GM21390 (cell line): ENCODE data around the gene DOCK4.

ENCODE experiments used
- ATAC-seq: cut with Tn5 transposase; IDR thresholded peaks from one replicate; pipeline ENCODE4 v1.9.1; 2021; ENCODE audit not compliant: unreplicated experiment

Gene DOCK4

DNA sequence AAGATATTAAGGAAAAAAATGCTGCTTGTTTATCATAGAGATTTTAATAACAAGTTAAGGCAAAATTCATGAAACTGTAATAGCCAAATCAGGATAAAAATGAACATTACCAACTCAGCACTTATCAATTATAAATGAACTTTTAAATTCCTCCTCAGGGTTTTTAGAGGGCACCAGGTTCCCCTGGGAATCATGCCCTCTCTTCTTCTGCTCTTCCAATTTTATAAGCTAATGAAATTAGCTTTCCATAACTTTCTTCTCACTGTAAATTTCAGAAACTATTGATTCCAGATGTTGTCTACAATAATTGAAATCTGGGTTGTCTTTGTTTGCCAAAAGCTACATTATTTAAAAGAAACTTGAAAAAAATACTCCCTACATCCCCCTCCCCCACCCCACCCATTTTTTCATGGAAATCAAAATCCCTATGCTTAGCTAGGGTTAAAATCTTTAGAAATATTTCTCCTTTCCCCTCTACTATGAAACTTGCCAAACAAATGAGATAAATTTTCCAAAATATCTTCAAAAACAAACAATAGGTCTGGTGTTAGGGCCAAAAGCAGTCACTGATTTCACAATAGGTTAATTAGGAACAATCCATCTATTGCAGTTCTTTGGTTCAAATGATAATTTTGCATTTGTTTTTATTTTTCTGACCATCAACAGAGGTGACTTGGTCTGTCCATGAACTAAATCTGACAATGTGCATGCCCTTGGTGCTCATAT, 187.7 kb downstream of the DOCK4 start:
- no peak for ATAC-seq

DNA sequence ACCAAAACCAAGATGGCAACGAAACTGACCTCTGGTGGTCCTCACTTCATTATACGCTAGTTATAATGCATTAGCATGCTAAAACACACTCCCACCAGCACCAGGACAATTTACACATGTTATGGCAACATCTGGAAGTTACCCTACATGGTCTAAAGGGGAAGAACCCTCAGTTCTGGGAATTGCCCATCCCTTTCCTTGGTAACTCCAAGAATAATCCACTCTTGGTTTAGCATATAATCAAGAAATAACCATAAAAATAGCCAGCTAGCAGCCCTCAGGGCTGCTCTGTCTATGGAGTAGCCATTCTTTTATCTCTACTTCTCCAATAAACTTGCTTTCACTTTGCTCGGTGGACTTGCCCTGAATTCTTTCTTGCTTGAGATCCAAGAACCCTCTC, 191.1 kb downstream of the DOCK4 start:
- no peak for ATAC-seq

DNA sequence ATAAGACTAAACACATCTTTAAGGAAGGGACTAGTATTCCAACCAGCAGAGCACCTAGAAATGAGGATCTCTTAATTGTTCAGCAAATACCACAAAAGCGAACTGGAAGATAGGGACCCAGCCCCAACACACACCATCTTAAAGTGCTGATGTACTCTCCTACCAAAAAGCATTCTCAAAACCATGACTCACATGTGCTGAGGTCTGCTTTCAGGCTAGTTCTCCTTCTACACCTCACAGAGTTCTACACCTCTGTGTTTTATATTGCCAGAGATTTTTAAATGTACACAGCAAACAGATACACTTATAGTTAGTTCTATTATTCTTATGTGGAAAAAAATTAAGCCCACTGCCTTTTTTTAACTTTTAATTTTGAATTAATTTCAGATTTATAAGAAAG, 191.9 kb downstream of the DOCK4 start:
- no peak for ATAC-seq

DNA sequence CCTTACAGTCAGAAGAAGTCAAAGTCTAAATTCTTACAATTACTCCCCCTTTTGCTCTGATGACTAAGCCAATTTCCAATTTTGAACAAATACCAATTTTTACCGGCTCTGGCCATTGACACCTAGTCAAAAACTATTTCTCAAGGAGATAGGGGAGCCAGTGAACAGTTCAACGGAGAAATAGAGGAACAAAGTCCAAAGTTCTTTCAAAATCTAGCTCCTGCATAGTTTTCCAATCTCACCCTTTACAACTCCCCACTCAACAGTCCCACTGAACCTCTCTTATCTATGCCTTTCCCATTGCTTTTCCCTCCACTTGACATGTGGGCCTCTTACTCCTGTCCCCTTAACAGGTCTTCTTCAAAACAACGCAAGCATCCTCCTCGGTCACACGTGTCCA, 192.9 kb downstream of the DOCK4 start:
- ATAC-seq: no peak

DNA sequence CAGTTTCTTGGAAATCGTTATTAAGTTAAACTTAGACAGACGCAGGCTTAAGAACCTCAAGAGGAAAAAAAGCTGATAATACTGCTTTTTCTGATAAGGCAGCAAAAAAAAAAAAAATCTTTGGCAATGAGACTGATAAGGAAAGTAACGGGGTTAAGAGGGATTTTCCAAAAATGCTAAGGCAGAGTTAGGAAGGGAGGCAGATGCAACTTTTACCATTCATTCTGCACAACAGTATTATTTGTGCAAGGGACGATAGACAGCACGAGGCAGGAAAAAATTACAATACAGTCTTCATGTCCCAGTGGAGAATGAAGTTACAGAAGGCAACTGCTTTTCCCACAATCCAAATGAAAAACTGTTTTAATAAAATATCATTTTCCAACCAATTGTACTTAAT, 194.0 kb downstream of the DOCK4 start:
- ATAC-seq: no peak

DNA sequence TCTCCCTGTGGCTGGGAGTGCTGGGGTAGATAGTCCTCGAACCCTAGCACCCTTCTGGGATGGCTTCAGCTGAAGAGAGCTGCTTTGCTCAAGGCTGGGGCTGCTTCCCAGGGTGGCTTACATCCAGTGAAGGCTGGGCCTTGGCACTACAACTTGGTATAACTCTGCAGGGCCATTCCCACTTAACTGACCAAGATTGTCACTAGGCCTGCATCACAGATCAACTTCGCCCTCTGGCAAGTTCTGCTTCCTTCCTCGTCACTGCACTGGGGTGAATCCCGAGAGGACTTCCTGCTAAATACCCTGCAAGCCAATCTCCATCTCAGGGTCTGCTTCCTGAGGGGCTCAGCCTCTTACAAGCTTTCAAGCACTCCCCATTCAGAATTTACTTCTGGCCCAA, 195.2 kb downstream of the DOCK4 start:
- no peak for ATAC-seq

DNA sequence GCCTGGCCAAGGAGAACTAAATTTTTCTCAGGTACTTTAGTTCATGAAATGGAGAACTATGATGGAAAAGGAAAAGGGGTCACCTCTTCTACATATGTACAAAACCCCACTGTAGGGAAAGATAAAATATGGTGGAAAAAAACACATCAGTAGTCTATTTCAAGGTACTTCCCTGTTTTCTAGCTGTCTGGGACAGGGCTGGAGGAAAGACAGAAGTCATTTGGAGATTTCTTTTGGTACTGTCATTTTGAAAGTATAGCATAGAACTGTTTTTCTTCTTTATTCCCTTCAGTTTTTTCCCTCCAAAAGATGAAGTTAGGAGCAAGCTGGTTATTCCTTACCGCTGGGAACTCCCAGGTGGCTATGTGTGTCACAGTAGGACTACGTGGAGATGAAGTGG, 196.1 kb downstream of the DOCK4 start:
- no peak for ATAC-seq

DNA sequence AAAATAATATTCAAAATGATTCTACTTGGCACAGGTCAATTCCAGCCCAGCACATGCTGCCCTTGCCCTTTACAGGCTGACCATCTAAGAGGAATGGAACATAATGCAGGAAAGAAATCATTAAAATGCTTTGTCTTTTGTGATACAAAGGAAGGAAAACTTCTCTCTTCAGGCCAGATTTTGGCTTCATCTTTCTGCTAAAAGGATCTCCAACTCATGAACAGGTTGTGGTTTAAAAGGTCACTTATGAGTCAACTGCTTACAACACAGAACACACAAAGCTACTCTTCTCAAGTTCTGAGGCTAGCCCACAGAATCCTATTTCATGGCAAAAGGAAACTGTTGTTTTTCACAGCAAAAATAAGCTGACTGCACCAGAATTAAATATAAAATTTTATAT, 197.1 kb downstream of the DOCK4 start:
- ATAC-seq: no peak

DNA sequence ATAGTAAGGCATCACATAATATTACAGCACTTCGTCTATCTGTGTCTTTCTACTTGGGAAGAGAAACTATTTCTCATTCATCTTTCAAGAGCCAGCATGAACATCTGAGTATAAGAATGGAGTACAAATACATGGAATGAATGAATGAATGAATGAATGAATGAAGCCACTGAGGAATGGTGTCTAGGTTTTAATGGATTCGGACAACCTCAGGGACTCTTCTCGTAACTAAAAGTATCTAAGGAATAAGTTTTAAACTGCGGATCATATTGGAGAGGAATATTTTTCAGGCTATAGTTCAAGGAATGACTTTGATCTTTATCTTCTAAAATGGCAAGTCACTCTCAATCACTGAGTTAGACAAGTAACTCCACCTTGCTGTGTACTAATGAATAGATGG, 199.0 kb downstream of the DOCK4 start:
- ATAC-seq: no peak

DNA sequence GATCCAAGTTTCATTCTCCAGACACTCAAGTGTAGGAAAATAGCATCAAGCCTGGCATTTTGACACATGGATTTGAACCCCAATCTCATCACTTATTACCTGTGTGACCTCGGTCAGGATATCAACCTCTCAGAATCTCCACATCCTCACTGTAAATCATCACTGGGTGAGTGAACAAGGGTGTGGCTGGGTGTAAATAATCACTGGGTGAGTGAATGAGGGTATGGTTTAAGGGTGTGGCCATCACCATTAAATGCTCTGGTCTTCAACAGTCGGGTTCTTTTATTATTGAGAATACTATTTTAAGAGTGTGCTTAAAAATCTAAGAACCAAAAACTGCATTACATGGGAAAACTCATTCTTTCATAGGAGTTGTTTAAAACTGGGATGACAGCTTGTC, 200.1 kb downstream of the DOCK4 start:
- ATAC-seq: no peak

DNA sequence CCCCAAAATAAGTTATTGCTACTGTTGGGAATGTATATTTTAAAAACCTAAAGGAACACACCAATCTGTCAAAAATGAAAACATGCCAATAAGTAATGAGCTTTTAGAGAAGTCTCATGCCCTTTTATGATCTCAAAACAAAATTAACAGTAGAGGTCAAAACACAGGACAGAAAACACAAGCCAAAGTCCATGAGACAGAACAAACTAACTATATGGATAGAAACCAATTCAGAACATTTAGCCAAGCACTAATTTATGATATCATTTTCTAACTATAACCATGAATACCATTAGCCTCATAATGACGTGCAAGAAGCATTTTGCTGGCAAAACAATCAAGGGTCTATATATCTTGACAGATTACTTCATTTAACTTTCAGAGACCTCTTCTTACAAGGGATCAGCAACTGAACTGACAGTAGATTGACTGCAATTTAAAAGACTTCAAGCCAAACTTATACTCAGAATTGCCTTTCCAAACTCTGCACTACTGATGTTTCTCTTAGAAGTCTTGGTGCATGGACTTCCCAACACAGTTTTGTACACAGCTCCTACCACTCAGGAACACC, 200.9 kb downstream of the DOCK4 start:
- ATAC-seq: no peak

DNA sequence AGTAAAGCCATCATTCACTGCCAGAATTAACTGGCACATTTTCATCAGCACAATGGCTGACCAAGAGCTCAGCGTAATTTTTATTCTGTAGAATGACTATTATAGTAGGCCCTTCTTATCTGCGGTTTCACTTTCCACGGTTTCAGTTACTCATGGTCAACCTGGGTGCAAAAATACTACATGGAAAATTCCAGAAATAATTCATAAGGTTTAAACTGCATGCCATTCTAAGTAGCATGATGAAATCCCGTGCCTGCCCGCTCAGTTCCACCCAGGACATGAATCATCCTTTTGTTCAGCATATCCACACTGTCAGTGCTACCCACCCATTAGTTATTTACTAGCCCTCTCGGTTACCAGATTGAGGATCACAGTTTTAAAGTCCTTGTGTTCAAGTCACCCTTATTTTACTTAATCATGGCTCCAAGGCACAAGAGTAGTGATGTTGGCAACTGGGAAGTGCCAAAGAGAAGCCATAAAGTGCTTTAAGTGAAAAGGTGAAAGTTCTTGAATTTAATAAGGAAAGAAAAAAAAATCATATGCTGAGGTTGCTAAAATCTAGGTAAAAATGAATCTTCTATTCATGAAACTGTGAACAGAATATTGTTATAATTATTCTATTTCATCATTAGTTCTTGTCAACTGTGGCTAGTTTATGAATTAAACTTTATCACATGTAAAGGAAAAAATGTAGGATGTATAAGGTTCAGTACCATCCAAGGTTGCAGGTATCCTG, 204.9 kb downstream of the DOCK4 start:
- ATAC-seq: no peak

DNA sequence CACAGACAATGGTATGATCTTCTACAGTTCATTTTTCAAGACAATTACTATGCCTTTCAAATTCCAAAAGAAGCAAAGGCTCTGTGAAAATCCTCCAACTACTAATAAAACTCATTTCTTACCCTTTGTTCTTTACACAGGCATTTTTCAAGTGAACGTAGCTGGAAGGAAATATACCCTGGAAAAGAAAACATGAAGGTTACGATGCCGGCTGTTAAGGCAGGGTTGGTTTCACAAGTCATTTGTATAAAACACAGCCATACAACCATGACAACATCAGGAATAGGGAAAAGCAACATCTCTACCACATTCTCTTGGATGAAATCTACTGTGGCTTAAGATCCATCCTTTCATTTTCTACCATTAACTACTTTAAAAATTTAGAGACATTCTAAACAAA, 207.9 kb downstream of the DOCK4 start:
- no peak for ATAC-seq

DNA sequence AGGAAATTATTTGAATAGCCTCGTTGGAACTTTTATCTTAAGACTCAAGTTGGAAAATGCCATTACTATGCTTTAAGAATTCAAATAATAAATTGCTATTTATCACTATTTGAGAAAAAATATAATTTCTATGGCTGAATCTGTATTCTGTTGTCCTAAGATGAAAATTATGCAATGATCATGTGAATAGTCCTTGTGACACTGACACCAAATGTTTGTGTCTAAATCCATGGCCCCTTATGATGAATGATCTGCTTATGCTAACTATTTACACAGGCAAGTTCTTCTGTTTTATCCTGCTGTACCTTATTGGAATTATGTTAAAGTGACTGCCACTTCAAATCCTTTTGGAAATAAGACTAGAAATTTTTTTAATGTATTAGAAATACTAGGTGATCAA, 208.7 kb downstream of the DOCK4 start:
- no peak for ATAC-seq

DNA sequence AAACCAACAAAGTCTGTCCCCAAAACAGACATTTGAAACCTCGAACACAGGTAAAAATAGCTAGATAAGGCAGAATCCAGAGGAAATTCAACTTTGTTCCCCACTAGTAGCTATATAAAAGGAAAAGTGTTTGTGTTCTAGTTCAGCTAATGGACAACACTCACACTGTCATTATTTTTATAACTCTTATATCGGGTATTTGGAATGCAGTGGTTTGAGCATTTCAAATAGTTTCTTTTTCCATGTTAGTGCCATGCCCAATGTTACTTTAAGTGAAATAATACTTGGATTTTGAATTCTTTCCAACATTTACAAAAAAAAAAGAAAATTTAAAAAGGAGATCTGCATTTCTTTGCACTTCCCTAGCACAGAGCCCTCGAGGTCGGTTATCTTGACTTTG, 213.6 kb downstream of the DOCK4 start:
- ATAC-seq: no peak

DNA sequence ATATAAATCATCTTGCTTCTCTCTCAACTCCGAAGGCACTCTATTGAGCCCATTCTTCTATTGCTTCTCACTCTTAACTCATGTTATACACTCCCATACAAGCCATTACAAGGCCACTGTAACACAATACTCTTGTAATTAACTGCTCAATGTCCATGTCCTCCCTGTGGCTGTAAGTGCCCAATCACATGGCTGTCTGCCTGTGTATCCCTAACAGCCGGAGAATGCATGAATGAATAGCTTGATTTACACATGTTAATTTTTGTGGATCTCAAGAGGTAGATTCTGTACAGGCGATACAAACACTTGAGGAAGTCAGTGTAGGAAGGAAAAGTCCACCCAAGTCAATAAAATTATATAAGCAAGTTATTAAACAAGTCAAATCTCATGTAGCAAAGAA, 215.6 kb downstream of the DOCK4 start:
- ATAC-seq: no peak

DNA sequence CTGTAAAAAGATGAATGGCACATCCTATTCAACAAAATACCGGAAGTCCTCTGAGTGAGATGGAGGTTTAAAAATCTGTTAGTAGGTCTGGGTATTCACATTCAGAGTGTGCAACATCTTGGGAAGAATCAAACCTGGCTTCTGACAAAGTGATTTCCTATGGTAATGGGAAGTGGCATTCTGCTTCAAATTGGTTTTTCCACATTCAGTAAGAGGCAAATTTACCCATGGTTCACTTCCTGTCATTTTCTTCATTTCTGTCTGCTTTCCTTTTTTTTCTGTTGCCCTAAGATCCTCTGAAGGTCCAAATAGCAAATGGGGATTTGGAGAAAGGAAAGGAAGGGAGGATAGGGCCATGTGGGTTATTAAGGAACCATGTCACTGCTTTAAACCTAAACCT, 218.3 kb downstream of the DOCK4 start:
- ATAC-seq: no peak

DNA sequence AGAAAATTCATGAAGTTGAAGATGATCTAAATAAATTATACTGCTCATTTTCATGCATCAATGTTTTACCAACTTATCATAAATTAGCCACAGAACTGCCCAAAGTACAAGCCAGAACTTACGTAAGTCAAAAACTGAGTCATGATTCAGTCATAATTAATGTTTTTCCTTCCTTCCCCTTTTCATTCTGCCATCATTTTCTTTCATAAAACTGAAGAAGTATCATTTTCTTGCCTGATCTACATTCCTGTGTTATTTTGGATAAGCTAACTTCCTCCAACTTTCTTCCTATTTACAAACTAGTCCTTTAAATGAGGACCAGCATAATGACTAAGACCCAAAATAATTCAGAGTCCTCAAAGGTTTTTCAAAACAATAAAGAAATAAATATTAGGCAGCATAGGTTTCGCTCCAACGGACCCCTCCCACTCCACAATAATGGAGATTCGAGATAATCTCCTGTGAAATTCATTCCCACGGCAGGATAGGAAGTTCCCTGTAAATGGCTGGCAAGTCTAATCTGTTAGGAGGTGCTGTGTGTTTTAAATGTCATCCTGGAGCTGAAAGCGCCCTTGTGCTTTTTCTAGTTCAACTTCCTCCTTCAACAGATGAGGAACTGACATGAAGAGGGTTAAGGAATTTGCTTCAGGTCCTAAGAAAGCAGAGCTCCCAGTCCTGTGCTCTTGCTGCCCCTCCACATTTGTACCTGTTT, 218.9 kb downstream of the DOCK4 start:
- no peak for ATAC-seq

DNA sequence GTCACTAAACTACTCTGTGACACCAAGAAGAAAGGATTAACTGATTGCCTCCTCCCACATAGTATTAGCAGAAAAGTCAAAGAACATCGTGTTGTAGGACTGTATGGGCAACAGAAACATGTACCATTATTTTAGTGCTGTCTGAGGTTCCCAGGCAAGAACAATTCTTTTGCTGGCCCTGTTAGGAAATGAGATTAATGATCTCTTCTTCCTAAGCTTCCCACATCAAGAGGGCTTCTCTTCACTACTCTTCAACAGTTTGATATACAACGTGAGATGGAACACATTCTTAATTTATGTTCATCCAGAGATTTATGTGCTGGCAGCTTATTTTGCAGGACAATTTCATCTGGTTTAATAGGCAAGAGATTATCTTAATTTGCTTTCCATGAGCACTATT, 219.6 kb downstream of the DOCK4 start:
- ATAC-seq: no peak

DNA sequence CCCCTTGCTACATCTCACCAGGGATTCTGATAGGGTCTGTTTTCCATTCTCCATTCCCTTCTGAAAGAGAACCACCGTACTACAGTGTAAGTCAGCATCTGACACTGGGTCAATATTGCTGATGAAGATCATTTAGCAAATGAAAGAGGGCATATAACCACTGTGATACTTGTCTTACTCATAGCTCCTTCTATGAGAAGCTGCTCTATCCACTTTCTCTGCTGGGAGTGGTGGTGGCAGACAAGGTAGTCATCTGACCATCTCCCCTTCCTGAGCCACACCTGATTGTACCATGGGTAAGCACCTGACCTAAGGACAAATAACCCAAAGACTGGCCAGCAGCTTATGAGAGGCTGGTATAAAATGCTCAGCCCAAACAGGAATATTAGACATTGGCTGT, 220.4 kb downstream of the DOCK4 start:
- ATAC-seq: no peak

DNA sequence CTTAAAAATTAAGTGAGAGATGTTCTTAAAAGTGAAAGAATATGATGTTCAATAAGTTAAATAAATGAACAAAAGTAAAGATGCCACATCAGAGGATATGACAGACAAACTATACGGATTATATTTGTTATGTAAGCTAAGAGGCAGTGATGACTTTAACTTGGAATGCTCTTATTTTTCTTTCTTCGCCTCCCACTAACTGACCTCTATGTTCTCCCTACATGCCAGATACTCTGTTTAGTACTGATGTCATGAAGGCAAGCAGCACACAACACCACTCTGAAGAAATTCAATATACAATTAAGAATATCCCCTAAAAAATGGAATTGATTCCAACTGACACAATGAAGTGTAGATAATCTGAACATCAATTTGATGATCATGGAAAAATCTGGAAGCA, 223.4 kb downstream of the DOCK4 start:
- ATAC-seq: no peak

DNA sequence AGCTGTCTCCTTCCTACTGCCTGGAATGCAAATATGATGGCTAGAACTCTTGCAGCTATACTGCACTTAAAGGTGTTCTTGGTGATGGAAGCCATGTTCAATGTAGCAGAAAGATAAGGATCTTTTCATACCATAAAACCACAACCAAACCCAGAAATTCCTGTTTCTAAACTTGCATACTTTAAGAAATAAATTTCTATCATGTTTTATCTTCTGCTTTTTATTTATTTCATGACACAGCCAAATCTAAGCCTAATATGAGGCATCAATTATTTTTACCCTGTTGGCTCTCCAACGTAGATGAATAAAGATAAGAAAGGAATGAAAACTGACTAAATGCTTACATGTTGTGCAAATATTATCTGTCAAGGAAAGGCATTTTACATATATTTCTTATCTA, 224.1 kb downstream of the DOCK4 start:
- ATAC-seq: no peak
